Colonic mucosa (tissue), 4 donors: ENCODE results near the gene PRKAG2. TPM values are rescaled to one million over a fixed set of nuclear protein-coding genes. Genes with fewer than 3 reads are reported as not detected.

ENCODE experiments used
- DNase-seq: peaks from one replicate; pipeline ENCODE4 v3.0.0-alpha.2; 2020
- H3K27ac ChIP-seq: fragments of 200-600 bp; one replicate; pipeline ENCODE4 v1.8.0; 2021
- H3K27me3 ChIP-seq: fragments of 200-600 bp; one replicate; pipeline ENCODE4 v1.8.0; 2021
- H3K36me3 ChIP-seq: fragments of 200-600 bp; one replicate; pipeline ENCODE4 v1.8.0; 2021
- H3K4me1 ChIP-seq: fragments of 200-600 bp; one replicate; pipeline ENCODE4 v1.8.0; 2021; ENCODE audit warnings: mild to moderate bottlenecking
- H3K4me3 ChIP-seq: fragments of 200-600 bp; one replicate; pipeline ENCODE4 v1.8.0; 2021
- H3K9ac ChIP-seq, 2 donors: one replicate each; pipeline ENCODE4 v1.7.0; 2013; ENCODE audit warnings: control low read depth in 2 of 2, low read depth in 2 of 2, low read length in 2 of 2
- H3K9me3 ChIP-seq: fragments of 200-600 bp; one replicate; pipeline ENCODE4 v1.8.0; 2021
- CTCF ChIP-seq: fragments of 200-600 bp; IDR thresholded peaks from one replicate; pipeline ENCODE4 v1.8.0; 2022; ENCODE audit warnings: antibody characterized with exemption, mild to moderate bottlenecking
- intact Hi-C: fragments of 100-400 bp; cut with DNase I; formaldehyde crosslinking; loops from one replicate; pipeline ENCODE4 v1.14.1; 2022
- total RNA-seq, 2 donors: library from RNA; stranded (reverse); fragmentation: NEBNext Ultra II Directional in 1 of 2; extraction: Animal tissue kit (Norgen Biotek cat#: 25700) in 1 of 2; gene quantifications; one replicate each; pipeline ENCODE4 v1.2.1, GENCODE V29; 2021
- donor health status: healthy.
- donor health status: DM: no; HTN: no; CAD: no.
- donor health status: DM: no; HTN: no; CAD: no.

PRKAG2 gene
- total RNA-seq, 2 donors from 2014 or later: 36.3 to 42.0 TPM

- Histone ChIP-seq H3K4me3 (no peak overlapping the region), H3K9ac (no peak overlapping the region), H3K9me3 (no peaks in the 10 kb centered on the region), H3K4me1 (no peaks in the 10 kb centered on the region), H3K27me3 (no peaks in the 10 kb centered on the region), H3K27ac (no peak overlapping the region), H3K36me3 (peaks cover 5% of the 10 kb centered on the region)
- intact Hi-C loops: no loop called here
- TF ChIP-seq CTCF: no peak
- no peak for DNase-seq
Measured at GRCh38 chr7:151558575-151558974, 318.3 kb downstream of the PRKAG2 start.

GRCh38 chr7:151556592-151556991 is 320.3 kb downstream of the PRKAG2 start:
- no peak for TF ChIP-seq CTCF
- DNase-seq: no peak
- H3K27me3 ChIP-seq: no peaks in the 10 kb centered on the region
- intact Hi-C loops: no loop called here
- no peaks in the 10 kb centered on the region for H3K9me3 ChIP-seq
- no peak overlapping the region for H3K4me3 ChIP-seq
- no peak overlapping the region for H3K27ac ChIP-seq
- H3K4me1 ChIP-seq: no peaks in the 10 kb centered on the region
- peaks cover 5% of the 10 kb centered on the region for H3K36me3 ChIP-seq
- no peak overlapping the region for H3K9ac ChIP-seq

GRCh38 chr7:151553356-151553755 is 323.6 kb downstream of the PRKAG2 start:
- TF ChIP-seq CTCF: no peak
- no peaks in the 10 kb centered on the region for H3K27me3 ChIP-seq
- no peaks in the 10 kb centered on the region for H3K36me3 ChIP-seq
- no peak overlapping the region for H3K27ac ChIP-seq
- H3K4me1 ChIP-seq: no peaks in the 10 kb centered on the region
- no peak for DNase-seq
- H3K9ac ChIP-seq: no peak overlapping the region
- H3K9me3 ChIP-seq: no peaks in the 10 kb centered on the region
- intact Hi-C loops: no loop called here
- H3K4me3 ChIP-seq: no peak overlapping the region

- TF ChIP-seq CTCF: no peak
- peak; percentile 30 for DNase-seq
- H3K9me3 ChIP-seq: no peaks in the 10 kb centered on the region
- no peaks in the 10 kb centered on the region for H3K36me3 ChIP-seq
- no peaks in the 10 kb centered on the region for H3K4me1 ChIP-seq
- no peak overlapping the region for H3K27ac ChIP-seq
- no peak overlapping the region for H3K9ac ChIP-seq
- intact Hi-C loops: no loop called here
- H3K27me3 ChIP-seq: no peaks in the 10 kb centered on the region
- no peak overlapping the region for H3K4me3 ChIP-seq
Measured at GRCh38 chr7:151552352-151553028, 324.4 kb downstream of the PRKAG2 start.

GRCh38 chr7:151551820-151552219 is 325.1 kb downstream of the PRKAG2 start:
- no peak for TF ChIP-seq CTCF
- no peak overlapping the region for H3K9ac ChIP-seq
- H3K4me1 ChIP-seq: no peaks in the 10 kb centered on the region
- intact Hi-C loops: no loop called here
- H3K36me3 ChIP-seq: no peaks in the 10 kb centered on the region
- no peak for DNase-seq
- H3K4me3 ChIP-seq: no peak overlapping the region
- H3K27me3 ChIP-seq: no peaks in the 10 kb centered on the region
- no peaks in the 10 kb centered on the region for H3K9me3 ChIP-seq
- no peak overlapping the region for H3K27ac ChIP-seq
